ENCODE results near the gene MPV17. TPM values are rescaled to one million over a fixed set of nuclear protein-coding genes. Genes with fewer than 3 reads are reported as not detected.

MPV17 gene
- total and polyA plus RNA-seq, 2 donors (not counting 1 experiment from before 2014, with no cell fraction given), result 103 to 137 TPM

- Mint-ChIP-seq H3K27me3 (peaks cover 54% of the 10 kb centered on the region), H3K4me3 (peak within 1 kb of the TSS; percentile 94), H3K4me1 (peaks cover 35% of the 10 kb centered on the region), H3K27ac (peak within 1 kb of the TSS; percentile 68), H3K9me3 (ENCODE audit: insufficient read depth) (no peaks in the 10 kb centered on the region)
- Histone ChIP-seq H3K9ac (ENCODE audit: low read length) (peak within 1 kb of the TSS; percentile 74), H3K4me1 (ENCODE audit: control insufficient read depth in 2 of 2, insufficient read depth in 2 of 2, low read length in 2 of 2) (peaks cover 35 to 38% of the 10 kb centered on the region in 2 donors), H2AFZ (ENCODE audit: insufficient read depth, low read depth, low read length, poor library complexity, severe bottlenecking) (peak within 1 kb of the TSS; percentile 91), H3K79me2 (ENCODE audit: control insufficient read depth, insufficient read depth, low read length) (no peaks in the 10 kb centered on the region), H3K4me3 (ENCODE audit: control extremely low read depth in 1 of 5, extremely low read depth in 1 of 5, insufficient read depth in 1 of 5, low read depth in 2 of 5, low read length in 4 of 5) (peak within 1 kb of the TSS in 4 of 5 experiments; percentile 47 to 68 (median 64)), H3K36me3 (replicated peaks in 1 of 2; ENCODE audit: control extremely low read depth in 1 of 2, control insufficient read depth in 1 of 2, extremely low read depth in 1 of 2, insufficient read depth in 2 of 2, low read length in 1 of 2) (no peaks in the 10 kb centered on the region), H3K4me2 (replicated peaks; ENCODE audit: low read depth, low read length, poor library complexity, severe bottlenecking) (peak within 1 kb of the TSS; percentile 99), H3K9me3 (ENCODE audit: control extremely low read depth in 1 of 3, control insufficient read depth in 2 of 3, insufficient read depth in 1 of 3, low read length in 2 of 3) (peaks cover 0 to 8% (median 0%) of the 10 kb centered on the region in 3 donors), H4K20me1 (ENCODE audit: control insufficient read depth, insufficient read depth, low read length, poor library complexity, severe bottlenecking) (no peaks in the 10 kb centered on the region), H3K27ac (ENCODE audit: low read length in 2 of 2) (no peak within 1 kb of the TSS), H3K27me3 (replicated peaks in 1 of 4; ENCODE audit: control extremely low read depth in 1 of 4, control insufficient read depth in 3 of 4, insufficient read depth in 4 of 4, low read length in 3 of 4) (peaks cover 0 to 88% (median 35%) of the 10 kb centered on the region in 4 experiments)
- WGBS (ENCODE audit: insufficient coverage), result under 1% methylated on average over 96 of the region's 96 CpGs
- CTCF ChIA-PET, result interaction anchor here (0.5 to 6.0 kb wide), 6 partner anchors 17 to 419 kb away, joined by 3 to 50 read pairs (median 3); no protein-coding TSS in a partner anchor
- TF ChIP-seq CTCF (IDR thresholded peaks at IDR 0.05) (no peak), EZH2 (IDR thresholded peaks at IDR 0.05; ENCODE audit: borderline replicate concordance, insufficient read depth, low read depth, low read length, poor library complexity, severe bottlenecking) (peak; percentile 24)
- DNase-seq, result peak; percentile 76
- intact Hi-C loops (cut with micrococcal nuclease), result loop anchor here (1.0 to 5.0 kb wide), 3 partner anchors 40 to 50 kb away; partner anchors contain the start of genes ATRAID, CAD and SLC5A6
- ATAC-seq (ENCODE audit: low read depth), result peak; percentile 73
- POLR2A ChIA-PET, result no interaction called here
These were observed 60.3 kb downstream of the MPV17 start, which contains the start of gene SLC30A3 for GRCh38 chr2:27262379-27263286. Gene SLC30A3, minus strand, starts transcription at chr2:27263047. Its CDS starts 141 bp downstream, at chr2:27262906.

All from B cell (primary cell).